WTC11 (cell line): ENCODE data around the gene CUEDC1. TPM values are rescaled to one million over a fixed set of nuclear protein-coding genes. Genes with fewer than 3 reads are reported as not detected.

ENCODE experiments used
- ATAC-seq: fragments of 200-7000 bp; cut with Tn5 transposase; 2 replicates; pipeline ENCODE4 v1.10.0; 2021; ENCODE audit warnings: mild to moderate bottlenecking, moderate library complexity
- CTCF ChIA-PET: fragments of 300-600 bp; sonication (Branson Sonifier 250); formaldehyde crosslinking; loops from one replicate; lab custom pipeline; 2021; ENCODE audit warnings: antibody characterized with exemption; lab: Charles Lee
- POLR2A ChIA-PET: fragments of 350-600 bp; sonication (Branson Sonifier 250); formaldehyde crosslinking; loops from one replicate; lab custom pipeline; 2021; ENCODE audit warnings: antibody characterized with exemption; lab: Charles Lee
- DNase-seq: peaks from one replicate; pipeline ENCODE4 v3.0.0; 2021; ENCODE audit warnings: low spot score
- H3K27ac Mint-ChIP-seq: 2 replicates; pipeline ENCODE4 v1.8.0; 2021; ENCODE audit warnings: mixed read lengths
- H3K27me3 Mint-ChIP-seq: 2 replicates; pipeline ENCODE4 v1.8.0; 2021; ENCODE audit warnings: low read depth, mild to moderate bottlenecking, moderate library complexity, mixed read lengths
- H3K36me3 Mint-ChIP-seq: 2 replicates; pipeline ENCODE4 v1.8.0; 2021; ENCODE audit warnings: mixed read lengths
- H3K4me1 Mint-ChIP-seq: 2 replicates; pipeline ENCODE4 v1.8.0; 2022; ENCODE audit warnings: mixed read lengths
- H3K4me3 Mint-ChIP-seq: 2 replicates; pipeline ENCODE4 v1.8.0; 2021; ENCODE audit warnings: mild to moderate bottlenecking, moderate library complexity, mixed read lengths
- H3K9me3 Mint-ChIP-seq: 2 replicates; pipeline ENCODE4 v1.8.0; 2021; ENCODE audit warnings: mixed read lengths
- CREB1 ChIP-seq: sonication (generic); formaldehyde crosslinking; IDR thresholded peaks from 2 replicates; pipeline ENCODE4 v1.8.0; 2023; ENCODE audit warnings: mild to moderate bottlenecking, missing genetic modification reagents
- MXD4 ChIP-seq: fragments of 250-450 bp; sonication (Bioruptor Pico); IDR thresholded peaks from 2 replicates; pipeline ENCODE4 v1.8.0; 2021; ENCODE audit warnings: mild to moderate bottlenecking, moderate library complexity, borderline replicate concordance
- TCF7 ChIP-seq: sonication (generic); formaldehyde crosslinking; IDR thresholded peaks from 2 replicates; pipeline ENCODE4 v1.8.0; 2022; ENCODE audit warnings: mild to moderate bottlenecking, low read depth, missing genetic modification reagents, moderate library complexity
- ZNF396 ChIP-seq: fragments of 250-450 bp; sonication (Bioruptor Pico); IDR thresholded peaks from 2 replicates; pipeline ENCODE4 v1.8.0; 2021; ENCODE audit warnings: mild to moderate bottlenecking, moderate library complexity, borderline replicate concordance
- total RNA-seq: library from RNA; stranded (reverse); gene quantifications from 3 replicates; pipeline ENCODE4 v1.2.3, GENCODE V29; 2021
- TF ChIP-seq, protein P1 (sequence below): sonication (generic); formaldehyde crosslinking; IDR thresholded peaks from 2 replicates; pipeline ENCODE4 v1.8.0; 2022; ENCODE audit warnings: mild to moderate bottlenecking, missing genetic modification reagents
- TF ChIP-seq, protein P2 (sequence below): fragments of 250-450 bp; sonication (Bioruptor Pico); IDR thresholded peaks from 2 replicates; pipeline ENCODE4 v1.8.0; 2021; ENCODE audit warnings: mild to moderate bottlenecking
- TF ChIP-seq, protein P3 (sequence below): sonication (generic); formaldehyde crosslinking; IDR thresholded peaks from 2 replicates; pipeline ENCODE4 v1.8.0; 2022; ENCODE audit warnings: missing genetic modification reagents
- TF ChIP-seq, protein P4 (sequence below): sonication (generic); formaldehyde crosslinking; IDR thresholded peaks from 2 replicates; pipeline ENCODE4 v1.8.1; 2022; ENCODE audit warnings: missing genetic modification reagents, borderline replicate concordance
- TF ChIP-seq, protein P5 (sequence below): sonication (generic); formaldehyde crosslinking; IDR thresholded peaks from 2 replicates; pipeline ENCODE4 v1.8.1; 2022; ENCODE audit warnings: low read depth, mild to moderate bottlenecking, moderate library complexity, missing genetic modification reagents, borderline replicate concordance
- TF ChIP-seq, protein P6 (sequence below): sonication (generic); formaldehyde crosslinking; IDR thresholded peaks from 2 replicates; pipeline ENCODE4 v1.8.1; 2022; ENCODE audit warnings: mild to moderate bottlenecking, moderate library complexity, missing genetic modification reagents
- TF ChIP-seq, protein P7 (sequence below): fragments of 250-450 bp; sonication (Bioruptor Pico); IDR thresholded peaks from 2 replicates; pipeline ENCODE4 v2.1.2; 2022; ENCODE audit warnings: mild to moderate bottlenecking, moderate library complexity
- TF ChIP-seq, protein P8 (sequence below): sonication (generic); formaldehyde crosslinking; IDR thresholded peaks from 2 replicates; pipeline ENCODE4 v1.8.1; 2023; ENCODE audit warnings: mild to moderate bottlenecking, missing genetic modification reagents

Gene CUEDC1
- total RNA-seq, 1 experiment from 2014 or later = 12.2 TPM

DNA sequence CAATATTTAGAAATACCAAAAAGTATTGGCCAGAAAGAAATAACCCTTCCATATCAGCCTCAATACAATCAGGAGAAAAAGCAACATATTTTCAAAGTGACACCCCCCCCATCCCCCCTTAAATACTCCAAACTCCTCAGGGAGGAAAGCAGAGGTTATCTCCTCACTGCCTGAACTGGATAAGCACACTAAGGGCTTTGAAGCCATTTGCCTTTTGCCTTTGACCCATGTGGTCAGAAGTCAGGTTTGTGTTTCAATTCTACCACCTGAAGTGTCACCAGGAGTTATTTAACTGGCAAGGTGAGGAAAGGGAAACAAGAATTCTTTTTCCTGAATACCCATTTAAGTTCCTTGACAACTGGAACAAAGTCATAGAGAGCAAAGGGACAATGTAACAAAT, 36.3 kb upstream of the CUEDC1 start:
- no peaks in the 10 kb centered on the region for H3K27me3 Mint-ChIP-seq
- no peak for DNase-seq
- TF ChIP-seq, protein P1, sequence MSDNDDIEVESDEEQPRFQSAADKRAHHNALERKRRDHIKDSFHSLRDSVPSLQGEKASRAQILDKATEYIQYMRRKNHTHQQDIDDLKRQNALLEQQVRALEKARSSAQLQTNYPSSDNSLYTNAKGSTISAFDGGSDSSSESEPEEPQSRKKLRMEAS (CRISPR knock-in tag) = no peak
- TF ChIP-seq, protein P2, sequence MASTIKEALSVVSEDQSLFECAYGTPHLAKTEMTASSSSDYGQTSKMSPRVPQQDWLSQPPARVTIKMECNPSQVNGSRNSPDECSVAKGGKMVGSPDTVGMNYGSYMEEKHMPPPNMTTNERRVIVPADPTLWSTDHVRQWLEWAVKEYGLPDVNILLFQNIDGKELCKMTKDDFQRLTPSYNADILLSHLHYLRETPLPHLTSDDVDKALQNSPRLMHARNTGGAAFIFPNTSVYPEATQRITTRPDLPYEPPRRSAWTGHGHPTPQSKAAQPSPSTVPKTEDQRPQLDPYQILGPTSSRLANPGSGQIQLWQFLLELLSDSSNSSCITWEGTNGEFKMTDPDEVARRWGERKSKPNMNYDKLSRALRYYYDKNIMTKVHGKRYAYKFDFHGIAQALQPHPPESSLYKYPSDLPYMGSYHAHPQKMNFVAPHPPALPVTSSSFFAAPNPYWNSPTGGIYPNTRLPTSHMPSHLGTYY (CRISPR knock-in tag) = no peak
- TF ChIP-seq, protein P3, sequence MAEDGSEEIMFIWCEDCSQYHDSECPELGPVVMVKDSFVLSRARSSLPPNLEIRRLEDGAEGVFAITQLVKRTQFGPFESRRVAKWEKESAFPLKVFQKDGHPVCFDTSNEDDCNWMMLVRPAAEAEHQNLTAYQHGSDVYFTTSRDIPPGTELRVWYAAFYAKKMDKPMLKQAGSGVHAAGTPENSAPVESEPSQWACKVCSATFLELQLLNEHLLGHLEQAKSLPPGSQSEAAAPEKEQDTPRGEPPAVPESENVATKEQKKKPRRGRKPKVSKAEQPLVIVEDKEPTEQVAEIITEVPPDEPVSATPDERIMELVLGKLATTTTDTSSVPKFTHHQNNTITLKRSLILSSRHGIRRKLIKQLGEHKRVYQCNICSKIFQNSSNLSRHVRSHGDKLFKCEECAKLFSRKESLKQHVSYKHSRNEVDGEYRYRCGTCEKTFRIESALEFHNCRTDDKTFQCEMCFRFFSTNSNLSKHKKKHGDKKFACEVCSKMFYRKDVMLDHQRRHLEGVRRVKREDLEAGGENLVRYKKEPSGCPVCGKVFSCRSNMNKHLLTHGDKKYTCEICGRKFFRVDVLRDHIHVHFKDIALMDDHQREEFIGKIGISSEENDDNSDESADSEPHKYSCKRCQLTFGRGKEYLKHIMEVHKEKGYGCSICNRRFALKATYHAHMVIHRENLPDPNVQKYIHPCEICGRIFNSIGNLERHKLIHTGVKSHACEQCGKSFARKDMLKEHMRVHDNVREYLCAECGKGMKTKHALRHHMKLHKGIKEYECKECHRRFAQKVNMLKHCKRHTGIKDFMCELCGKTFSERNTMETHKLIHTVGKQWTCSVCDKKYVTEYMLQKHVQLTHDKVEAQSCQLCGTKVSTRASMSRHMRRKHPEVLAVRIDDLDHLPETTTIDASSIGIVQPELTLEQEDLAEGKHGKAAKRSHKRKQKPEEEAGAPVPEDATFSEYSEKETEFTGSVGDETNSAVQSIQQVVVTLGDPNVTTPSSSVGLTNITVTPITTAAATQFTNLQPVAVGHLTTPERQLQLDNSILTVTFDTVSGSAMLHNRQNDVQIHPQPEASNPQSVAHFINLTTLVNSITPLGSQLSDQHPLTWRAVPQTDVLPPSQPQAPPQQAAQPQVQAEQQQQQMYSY (CRISPR knock-in tag) = no peak
- TF ChIP-seq, protein P4, sequence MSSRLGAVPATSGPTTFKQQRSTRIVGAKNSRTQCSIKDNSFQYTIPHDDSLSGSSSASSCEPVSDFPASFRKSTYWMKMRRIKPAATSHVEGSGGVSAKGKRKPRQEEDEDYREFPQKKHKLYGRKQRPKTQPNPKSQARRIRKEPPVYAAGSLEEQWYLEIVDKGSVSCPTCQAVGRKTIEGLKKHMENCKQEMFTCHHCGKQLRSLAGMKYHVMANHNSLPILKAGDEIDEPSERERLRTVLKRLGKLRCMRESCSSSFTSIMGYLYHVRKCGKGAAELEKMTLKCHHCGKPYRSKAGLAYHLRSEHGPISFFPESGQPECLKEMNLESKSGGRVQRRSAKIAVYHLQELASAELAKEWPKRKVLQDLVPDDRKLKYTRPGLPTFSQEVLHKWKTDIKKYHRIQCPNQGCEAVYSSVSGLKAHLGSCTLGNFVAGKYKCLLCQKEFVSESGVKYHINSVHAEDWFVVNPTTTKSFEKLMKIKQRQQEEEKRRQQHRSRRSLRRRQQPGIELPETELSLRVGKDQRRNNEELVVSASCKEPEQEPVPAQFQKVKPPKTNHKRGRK (CRISPR knock-in tag) = no peak
- TF ChIP-seq ZNF396 (CRISPR knock-in tag) = no peak
- no peak for TF ChIP-seq TCF7 (CRISPR knock-in tag)
- no peak for TF ChIP-seq CREB1
- TF ChIP-seq, protein P5, sequence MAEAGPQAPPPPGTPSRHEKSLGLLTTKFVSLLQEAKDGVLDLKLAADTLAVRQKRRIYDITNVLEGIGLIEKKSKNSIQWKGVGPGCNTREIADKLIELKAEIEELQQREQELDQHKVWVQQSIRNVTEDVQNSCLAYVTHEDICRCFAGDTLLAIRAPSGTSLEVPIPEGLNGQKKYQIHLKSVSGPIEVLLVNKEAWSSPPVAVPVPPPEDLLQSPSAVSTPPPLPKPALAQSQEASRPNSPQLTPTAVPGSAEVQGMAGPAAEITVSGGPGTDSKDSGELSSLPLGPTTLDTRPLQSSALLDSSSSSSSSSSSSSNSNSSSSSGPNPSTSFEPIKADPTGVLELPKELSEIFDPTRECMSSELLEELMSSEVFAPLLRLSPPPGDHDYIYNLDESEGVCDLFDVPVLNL (CRISPR knock-in tag) = no peak
- TF ChIP-seq MXD4 = no peak
- TF ChIP-seq, protein P6, sequence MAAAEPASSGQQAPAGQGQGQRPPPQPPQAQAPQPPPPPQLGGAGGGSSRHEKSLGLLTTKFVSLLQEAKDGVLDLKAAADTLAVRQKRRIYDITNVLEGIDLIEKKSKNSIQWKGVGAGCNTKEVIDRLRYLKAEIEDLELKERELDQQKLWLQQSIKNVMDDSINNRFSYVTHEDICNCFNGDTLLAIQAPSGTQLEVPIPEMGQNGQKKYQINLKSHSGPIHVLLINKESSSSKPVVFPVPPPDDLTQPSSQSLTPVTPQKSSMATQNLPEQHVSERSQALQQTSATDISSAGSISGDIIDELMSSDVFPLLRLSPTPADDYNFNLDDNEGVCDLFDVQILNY = no peak
- TF ChIP-seq, protein P7, sequence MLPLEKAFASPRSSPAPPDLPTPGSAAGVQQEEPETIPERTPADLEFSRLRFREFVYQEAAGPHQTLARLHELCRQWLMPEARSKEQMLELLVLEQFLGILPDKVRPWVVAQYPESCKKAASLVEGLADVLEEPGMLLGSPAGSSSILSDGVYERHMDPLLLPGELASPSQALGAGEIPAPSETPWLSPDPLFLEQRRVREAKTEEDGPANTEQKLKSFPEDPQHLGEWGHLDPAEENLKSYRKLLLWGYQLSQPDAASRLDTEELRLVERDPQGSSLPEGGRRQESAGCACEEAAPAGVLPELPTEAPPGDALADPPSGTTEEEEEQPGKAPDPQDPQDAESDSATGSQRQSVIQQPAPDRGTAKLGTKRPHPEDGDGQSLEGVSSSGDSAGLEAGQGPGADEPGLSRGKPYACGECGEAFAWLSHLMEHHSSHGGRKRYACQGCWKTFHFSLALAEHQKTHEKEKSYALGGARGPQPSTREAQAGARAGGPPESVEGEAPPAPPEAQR (CRISPR knock-in tag) = no peak
- TF ChIP-seq, protein P8, sequence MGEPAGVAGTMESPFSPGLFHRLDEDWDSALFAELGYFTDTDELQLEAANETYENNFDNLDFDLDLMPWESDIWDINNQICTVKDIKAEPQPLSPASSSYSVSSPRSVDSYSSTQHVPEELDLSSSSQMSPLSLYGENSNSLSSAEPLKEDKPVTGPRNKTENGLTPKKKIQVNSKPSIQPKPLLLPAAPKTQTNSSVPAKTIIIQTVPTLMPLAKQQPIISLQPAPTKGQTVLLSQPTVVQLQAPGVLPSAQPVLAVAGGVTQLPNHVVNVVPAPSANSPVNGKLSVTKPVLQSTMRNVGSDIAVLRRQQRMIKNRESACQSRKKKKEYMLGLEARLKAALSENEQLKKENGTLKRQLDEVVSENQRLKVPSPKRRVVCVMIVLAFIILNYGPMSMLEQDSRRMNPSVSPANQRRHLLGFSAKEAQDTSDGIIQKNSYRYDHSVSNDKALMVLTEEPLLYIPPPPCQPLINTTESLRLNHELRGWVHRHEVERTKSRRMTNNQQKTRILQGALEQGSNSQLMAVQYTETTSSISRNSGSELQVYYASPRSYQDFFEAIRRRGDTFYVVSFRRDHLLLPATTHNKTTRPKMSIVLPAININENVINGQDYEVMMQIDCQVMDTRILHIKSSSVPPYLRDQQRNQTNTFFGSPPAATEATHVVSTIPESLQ = no peak
- no peaks in the 10 kb centered on the region for H3K9me3 Mint-ChIP-seq
- no peak overlapping the region for H3K4me3 Mint-ChIP-seq
- H3K36me3 Mint-ChIP-seq = no peaks in the 10 kb centered on the region
- H3K4me1 Mint-ChIP-seq = peaks cover 64% of the 10 kb centered on the region
- CTCF ChIA-PET = interaction anchor here (0.6 to 3.5 kb wide), 4 partner anchors 9 to 131 kb away, joined by 3 to 23 read pairs (median 6); no protein-coding TSS in a partner anchor
- POLR2A ChIA-PET = no interaction called here
- no peak overlapping the region for H3K27ac Mint-ChIP-seq
- no peak for ATAC-seq
